Measurements from ENCODE around the gene EQTN. TPM values are rescaled to one million over a fixed set of nuclear protein-coding genes. Genes with fewer than 3 reads are reported as not detected.

The EQTN gene
- total and polyA plus RNA-seq, 10 of the 15 experiments (the other 5 are each of a cell fraction or from before 2014, with no cell fraction given): not detected

GRCh38 chr9:27258662-27259061 lies 38.3 kb downstream of the EQTN start:
- no peak overlapping the region for H3K9ac ChIP-seq (ENCODE audit: control insufficient read depth, insufficient read depth, low read length)
- H2AFZ ChIP-seq (ENCODE audit: control insufficient read depth, low read depth, low read length): no peak overlapping the region
- 84% methylated on average over 7 of the region's 7 CpGs for WGBS (ENCODE audit: insufficient coverage, insufficient replicate concordance, low lambda C conversion rate, missing lambda C conversion rate)
- intact Hi-C loops (cut with micrococcal nuclease; ENCODE audit: unreplicated experiment) (no loop called here), in situ Hi-C loops (cut with MboI) (no loop called here)
- SMC1A ChIA-PET (ENCODE audit: uncharacterized antibody, unreplicated experiment): interaction anchor here (1.1 kb wide), 1 partner anchor 16 kb away, joined by 3 read pairs; no protein-coding TSS in a partner anchor
- TF ChIP-seq WRNIP1 (IDR thresholded peaks at IDR 0.05; ENCODE audit: borderline replicate concordance, low read depth, low read length): no peak
- no peak for TF ChIP-seq BMI1 (IDR thresholded peaks at IDR 0.05; ENCODE audit: borderline replicate concordance)
- POLR2A ChIA-PET: no interaction called here
- no peaks in the 10 kb centered on the region; a peak in 1 of 4 replicates for H3K27me3 ChIP-seq (replicated peaks in 1 of 2; ENCODE audit: control insufficient read depth in 2 of 2, insufficient read depth in 2 of 2, low read length in 1 of 2)
- RAD21 ChIA-PET (ENCODE audit: unreplicated experiment): no interaction called here
- H3K79me2 ChIP-seq (ENCODE audit: control insufficient read depth, insufficient read depth, low read length): no peaks in the 10 kb centered on the region
- no peaks in the 10 kb centered on the region for H3K4me1 ChIP-seq (ENCODE audit: control insufficient read depth, insufficient read depth, low read length)
- no peak overlapping the region for H3K27ac ChIP-seq (ENCODE audit: control insufficient read depth, insufficient read depth)
- BruUV-seq (replicated peaks): no TSS peak
- FAIRE-seq: no peak
- no peak for DNase-seq (ENCODE audit: low read depth, low spot score)
- H3K36me3 ChIP-seq (ENCODE audit: control insufficient read depth in 2 of 2, insufficient read depth in 2 of 2, low read length in 1 of 2): no peaks in the 10 kb centered on the region
- ATAC-seq: no peak
- no peaks in the 10 kb centered on the region for H4K20me1 ChIP-seq (ENCODE audit: control insufficient read depth, insufficient read depth)
- CTCF ChIA-PET: interaction anchor here (1.2 kb wide), 1 partner anchor 16 kb away, joined by 3 read pairs; no protein-coding TSS in a partner anchor
- H3K9me3 ChIP-seq (replicated peaks; ENCODE audit: control insufficient read depth, insufficient read depth, low read length): no peaks in the 10 kb centered on the region
- H3K4me2 ChIP-seq (ENCODE audit: control insufficient read depth, insufficient read depth): no peak overlapping the region
- H3K4me3 ChIP-seq: no peak overlapping the region

GRCh38 chr9:27248702-27249101 lies 48.2 kb downstream of the EQTN start:
- in situ Hi-C loops (cut with MboI): no loop called here
- RAD21 ChIA-PET (ENCODE audit: unreplicated experiment): interaction anchor here (1.1 to 2.0 kb wide), 2 partner anchors 24 to 28 kb away, joined by 3 to 8 read pairs; no protein-coding TSS in a partner anchor
- no peak for ATAC-seq
- H3K4me1 ChIP-seq (ENCODE audit: control insufficient read depth, insufficient read depth, low read length): no peaks in the 10 kb centered on the region
- BruUV-seq (replicated peaks): no TSS peak
- no peak overlapping the region for H3K9ac ChIP-seq (ENCODE audit: control insufficient read depth, insufficient read depth, low read length)
- H2AFZ ChIP-seq (ENCODE audit: control insufficient read depth, low read depth, low read length): no peak overlapping the region
- POLR2A ChIA-PET: no interaction called here
- intact Hi-C loops (cut with micrococcal nuclease; ENCODE audit: unreplicated experiment): loop anchor here (2.0 to 5.0 kb wide), 2 partner anchors 28 to 299 kb away; no protein-coding TSS in a partner anchor
- H3K9me3 ChIP-seq (replicated peaks; ENCODE audit: control insufficient read depth, insufficient read depth, low read length): no peaks in the 10 kb centered on the region
- no peak for TF ChIP-seq FOXK2 (IDR thresholded peaks at IDR 0.05)
- TF ChIP-seq HCFC1 (IDR thresholded peaks at IDR 0.05; ENCODE audit: low read length): no peak
- TF ChIP-seq ESRRA (IDR thresholded peaks at IDR 0.05; ENCODE audit: low read length): no peak
- H3K27me3 ChIP-seq (replicated peaks in 1 of 2; ENCODE audit: control insufficient read depth in 2 of 2, insufficient read depth in 2 of 2, low read length in 1 of 2): no peaks in the 10 kb centered on the region
- no peaks in the 10 kb centered on the region for H4K20me1 ChIP-seq (ENCODE audit: control insufficient read depth, insufficient read depth)
- H3K4me2 ChIP-seq (ENCODE audit: control insufficient read depth, insufficient read depth): no peak overlapping the region
- no peak overlapping the region for H3K4me3 ChIP-seq
- no peak overlapping the region for H3K27ac ChIP-seq (ENCODE audit: control insufficient read depth, insufficient read depth)
- CTCF ChIA-PET: interaction anchor here (1.0 to 2.1 kb wide), 4 partner anchors 10 to 27 kb away, joined by 3 to 14 read pairs (median 4); no protein-coding TSS in a partner anchor
- SMC1A ChIA-PET (ENCODE audit: uncharacterized antibody, unreplicated experiment): interaction anchor here (0.8 kb wide), 1 partner anchor 28 kb away, joined by 4 read pairs; no protein-coding TSS in a partner anchor
- DNase-seq (ENCODE audit: low read depth, low spot score): no peak
- H3K36me3 ChIP-seq (ENCODE audit: control insufficient read depth in 2 of 2, insufficient read depth in 2 of 2, low read length in 1 of 2): no peaks in the 10 kb centered on the region
- no peak for FAIRE-seq
- H3K79me2 ChIP-seq (ENCODE audit: control insufficient read depth, insufficient read depth, low read length): no peaks in the 10 kb centered on the region
